Measurements from ENCODE around the gene ANKRD11.

ANKRD11 gene

DNA sequence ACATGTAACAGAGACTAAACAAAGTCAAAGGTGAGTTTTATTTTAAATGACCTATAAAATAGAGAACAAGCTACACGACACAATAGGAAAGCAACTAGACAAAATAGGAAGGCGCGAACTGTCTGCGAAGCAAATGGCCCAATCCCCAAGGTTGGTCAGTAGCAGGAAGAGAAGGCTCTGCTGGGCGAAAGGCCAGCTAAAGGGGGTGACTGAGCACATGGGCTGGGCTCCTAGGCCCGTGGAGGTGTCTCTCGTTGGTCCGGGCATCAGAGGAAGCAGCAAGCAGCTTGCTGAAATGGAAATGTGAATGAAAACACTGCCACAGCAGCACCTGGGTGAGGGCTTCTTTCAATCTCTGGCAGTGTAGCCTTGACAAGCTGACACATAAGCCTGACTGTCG is 143.5 kb downstream of the ANKRD11 start:
- TF ChIP-seq, protein P1, sequence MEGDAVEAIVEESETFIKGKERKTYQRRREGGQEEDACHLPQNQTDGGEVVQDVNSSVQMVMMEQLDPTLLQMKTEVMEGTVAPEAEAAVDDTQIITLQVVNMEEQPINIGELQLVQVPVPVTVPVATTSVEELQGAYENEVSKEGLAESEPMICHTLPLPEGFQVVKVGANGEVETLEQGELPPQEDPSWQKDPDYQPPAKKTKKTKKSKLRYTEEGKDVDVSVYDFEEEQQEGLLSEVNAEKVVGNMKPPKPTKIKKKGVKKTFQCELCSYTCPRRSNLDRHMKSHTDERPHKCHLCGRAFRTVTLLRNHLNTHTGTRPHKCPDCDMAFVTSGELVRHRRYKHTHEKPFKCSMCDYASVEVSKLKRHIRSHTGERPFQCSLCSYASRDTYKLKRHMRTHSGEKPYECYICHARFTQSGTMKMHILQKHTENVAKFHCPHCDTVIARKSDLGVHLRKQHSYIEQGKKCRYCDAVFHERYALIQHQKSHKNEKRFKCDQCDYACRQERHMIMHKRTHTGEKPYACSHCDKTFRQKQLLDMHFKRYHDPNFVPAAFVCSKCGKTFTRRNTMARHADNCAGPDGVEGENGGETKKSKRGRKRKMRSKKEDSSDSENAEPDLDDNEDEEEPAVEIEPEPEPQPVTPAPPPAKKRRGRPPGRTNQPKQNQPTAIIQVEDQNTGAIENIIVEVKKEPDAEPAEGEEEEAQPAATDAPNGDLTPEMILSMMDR (IDR thresholded peaks at IDR 0.05; ENCODE audit: low read length, missing control alignments) = no peak
- no peak for DNase-seq (ENCODE audit: low read depth)
- H3K4me3 ChIP-seq (replicated peaks; ENCODE audit: low read depth, low read length) = no peak overlapping the region

GRCh38 chr16:89345642-89346150 is 144.7 kb downstream of the ANKRD11 start:
- no peak overlapping the region for H3K4me3 ChIP-seq (replicated peaks; ENCODE audit: low read depth, low read length)
- TF ChIP-seq, protein P1 (IDR thresholded peaks at IDR 0.05; ENCODE audit: low read length, missing control alignments) = no peak
- no peak for DNase-seq (ENCODE audit: low read depth)

- TF ChIP-seq, protein P1 (IDR thresholded peaks at IDR 0.05; ENCODE audit: low read length, missing control alignments) = no peak
- H3K4me3 ChIP-seq (replicated peaks; ENCODE audit: low read depth, low read length) = no peak overlapping the region
- DNase-seq (ENCODE audit: low read depth) = no peak
Measured at GRCh38 chr16:89344846-89345611, 145.3 kb downstream of the ANKRD11 start.

GRCh38 chr16:89344458-89344834 is 145.9 kb downstream of the ANKRD11 start:
- DNase-seq (ENCODE audit: low read depth) = no peak
- TF ChIP-seq, protein P1 (IDR thresholded peaks at IDR 0.05; ENCODE audit: low read length, missing control alignments) = no peak
- no peak overlapping the region for H3K4me3 ChIP-seq (replicated peaks; ENCODE audit: low read depth, low read length)

DNA sequence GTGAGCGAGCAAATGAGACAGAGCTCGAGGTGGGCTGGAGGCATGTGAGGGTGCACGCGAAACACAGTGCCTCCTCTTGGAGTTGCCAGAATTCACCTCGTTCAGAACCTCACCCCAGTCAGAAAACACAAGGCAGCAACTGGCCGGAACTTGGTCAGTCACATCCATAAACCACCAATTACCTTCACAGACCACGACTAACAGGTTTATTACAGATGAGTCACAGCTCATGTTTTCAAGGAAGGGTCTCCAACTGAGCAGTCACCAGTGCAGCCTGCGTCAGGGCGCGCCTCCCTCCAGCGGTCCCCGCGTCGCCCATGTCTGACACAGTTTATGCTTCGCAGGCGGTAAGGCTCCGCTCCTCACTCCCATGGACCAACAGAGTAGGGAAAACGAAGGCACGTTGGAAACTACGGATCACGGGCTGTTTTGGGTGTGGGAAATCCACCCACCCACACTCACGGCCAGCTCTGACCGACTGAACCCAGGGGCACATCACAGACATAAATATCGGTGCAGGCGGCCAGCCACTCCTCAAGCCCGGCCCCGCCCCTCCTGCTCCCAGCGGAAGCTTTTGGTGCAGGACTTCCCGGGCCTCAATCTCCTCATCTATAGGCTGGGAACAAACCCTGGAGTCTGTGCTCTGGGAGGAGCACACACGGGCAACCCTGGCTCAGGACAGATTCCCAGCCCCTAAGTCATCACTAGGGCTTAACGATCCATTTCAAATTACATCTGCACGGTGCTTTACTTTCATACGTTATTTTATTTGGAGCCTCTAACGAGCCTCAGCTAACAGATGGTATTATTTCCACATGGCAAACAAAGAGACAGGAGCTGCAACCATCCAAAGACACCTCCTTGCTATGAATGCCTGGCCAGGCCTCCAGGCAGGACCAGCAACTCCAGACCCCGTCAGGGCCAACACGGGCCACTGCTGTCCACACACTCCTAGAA is 146.6 kb downstream of the ANKRD11 start:
- H3K4me3 ChIP-seq (replicated peaks; ENCODE audit: low read depth, low read length) = no peak overlapping the region
- TF ChIP-seq, protein P1 (IDR thresholded peaks at IDR 0.05; ENCODE audit: low read length, missing control alignments) = no peak
- no peak for DNase-seq (ENCODE audit: low read depth)

- TF ChIP-seq, protein P1 (IDR thresholded peaks at IDR 0.05; ENCODE audit: low read length, missing control alignments) = no peak
- no peak overlapping the region for H3K4me3 ChIP-seq (replicated peaks; ENCODE audit: low read depth, low read length)
- DNase-seq (ENCODE audit: low read depth) = no peak
Measured at GRCh38 chr16:89341697-89342694, 148.4 kb downstream of the ANKRD11 start.

All from fibroblast of pulmonary artery (primary cell).